Ramos (cell line): Measurements from ENCODE around the gene CARF.
"Not testable (repeated sequence)": the region's sequence is repeated elsewhere in the genome, so short reads cannot be mapped to it uniquely, and the experiment has no call there.

Experiments used
- in situ Hi-C: fragments of 300-500 bp; cut with MboI; formaldehyde crosslinking; loops from one replicate; pipeline ENCODE4 v1.14.3; 2022; ENCODE audit warnings: low sequenced_read_pairs; ENCODE audit not compliant: unreplicated experiment

The CARF gene

GRCh38 chr2:202911512-202912341 is at the start of gene CARF, which contains the start of gene WDR12:
TSS of gene CARF (plus strand) at chr2:202912275. CDS start at chr2:202941903, 29,628 bp downstream.
TSS of gene WDR12 (minus strand) at chr2:202911673. CDS start at chr2:202911476, 197 bp downstream.
- in situ Hi-C loops, result no loop called here

DNA sequence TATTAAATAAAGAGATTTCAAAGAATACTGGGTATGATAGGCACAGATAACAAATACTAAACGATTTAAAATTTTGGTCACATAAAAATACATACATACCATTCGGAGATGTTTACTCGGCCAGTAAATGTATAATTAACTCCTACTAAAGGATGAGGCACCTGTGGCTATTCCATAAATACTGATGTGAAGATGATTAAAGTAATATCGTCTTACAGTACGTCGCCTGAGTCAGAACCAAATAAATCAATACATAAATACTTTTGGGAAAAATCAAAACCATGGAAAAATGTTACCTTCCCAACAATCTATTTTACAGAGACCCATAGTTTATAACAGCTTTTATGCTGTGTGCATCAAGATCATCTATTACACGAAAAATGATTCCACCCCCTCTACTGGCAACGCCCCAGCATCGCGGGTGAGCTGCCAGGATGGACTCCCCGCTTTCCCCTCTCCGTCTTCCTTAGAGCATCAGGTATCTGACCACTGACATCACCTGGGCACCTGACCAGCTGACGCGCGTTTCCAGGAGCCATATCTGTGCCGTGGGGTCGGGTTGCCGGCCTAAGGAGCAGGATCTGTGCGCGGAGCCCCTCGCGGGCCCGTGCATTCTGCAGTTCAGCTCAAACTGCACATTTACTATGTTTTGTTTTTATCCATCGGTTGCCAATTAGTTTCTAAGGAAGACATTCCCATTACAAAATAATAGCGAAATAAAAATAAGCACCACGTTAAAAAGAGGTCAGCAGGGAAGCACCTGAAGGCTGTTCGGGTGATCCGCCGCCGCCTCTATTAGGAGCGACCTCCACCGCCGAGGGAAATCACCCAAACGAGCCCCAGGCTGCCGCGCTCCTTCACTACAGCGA is 41.4 kb upstream of the CARF start:
- in situ Hi-C loops, result loop anchor here (25.0 kb wide), 1 partner anchor 283 kb away; no protein-coding TSS in a partner anchor

- in situ Hi-C loops, result loop anchor here (25.0 kb wide), 1 partner anchor 284 kb away; no protein-coding TSS in a partner anchor
Observed at GRCh38 chr2:202871300-202872141, 40.6 kb upstream of the CARF start, which contains the start of gene ICA1L. TSS of gene ICA1L (minus strand) at chr2:202871766. CDS start at chr2:202829009, 42,757 bp downstream.

DNA sequence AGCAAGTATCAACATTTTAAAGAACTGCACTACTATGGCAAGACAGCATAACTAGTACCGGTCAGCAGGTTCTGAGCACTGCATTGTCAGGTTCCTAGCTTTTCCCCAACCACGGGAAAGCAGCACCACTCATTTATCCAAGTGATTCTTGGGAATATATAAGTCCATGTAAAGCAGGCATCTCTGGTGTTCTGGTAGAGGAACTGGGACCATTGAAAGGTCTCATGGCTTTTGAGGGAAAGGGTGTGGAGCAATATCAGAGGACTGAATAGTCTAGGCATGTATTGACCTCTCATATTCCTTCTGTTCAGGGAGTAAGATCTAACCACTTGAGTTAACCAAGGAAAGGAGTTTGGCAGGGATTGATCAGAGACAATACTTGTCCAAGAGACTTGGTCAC is 34.4 kb upstream of the CARF start:
- in situ Hi-C loops, result no loop called here

DNA sequence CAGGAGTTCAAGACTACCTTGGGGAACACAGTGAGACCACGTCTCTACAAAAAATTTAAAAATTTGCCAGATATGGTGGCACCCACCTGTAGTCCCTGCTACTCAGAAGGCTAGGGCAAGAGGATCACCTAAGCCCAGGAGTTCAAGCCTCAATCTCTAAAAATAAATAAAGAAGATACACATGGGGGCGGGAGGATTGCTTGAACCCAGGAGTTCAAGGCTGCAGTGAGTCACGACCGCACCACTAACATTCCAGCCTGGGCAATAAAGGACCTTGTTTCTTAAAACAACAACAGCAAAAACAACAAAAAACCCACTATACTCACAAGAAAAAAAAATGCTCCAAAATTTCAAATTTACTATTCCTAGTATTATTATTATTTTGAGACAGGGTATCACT is 30.5 kb upstream of the CARF start:
- in situ Hi-C loops, result no loop called here

- in situ Hi-C loops, result no loop called here
Observed at GRCh38 chr2:202883987-202884675, 27.9 kb upstream of the CARF start.

- in situ Hi-C loops, result no loop called here
Observed at GRCh38 chr2:202885190-202885589, 26.9 kb upstream of the CARF start.

DNA sequence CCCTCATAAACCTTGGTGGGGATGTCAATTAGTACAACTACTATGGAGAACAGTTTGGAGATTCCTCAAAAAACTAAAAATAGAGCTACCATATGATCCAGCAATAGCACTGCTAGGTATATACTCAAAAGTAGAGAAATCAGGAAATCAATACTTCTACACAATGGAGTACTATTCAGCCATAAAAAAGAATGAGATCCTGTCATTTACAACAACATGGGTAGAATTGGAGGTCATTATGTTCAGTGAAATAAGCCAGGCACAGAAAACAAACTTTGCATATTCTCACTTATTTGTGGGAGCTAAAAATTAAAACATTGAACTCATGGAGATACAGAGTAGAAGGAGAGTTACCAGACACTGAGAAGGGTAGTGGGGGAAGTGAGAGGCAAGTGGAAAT is 6.6 kb upstream of the CARF start:
- in situ Hi-C loops, result not testable (repeated sequence)

- in situ Hi-C loops, result no loop called here
Observed at GRCh38 chr2:202908186-202908585, 3.9 kb upstream of the CARF start.

DNA sequence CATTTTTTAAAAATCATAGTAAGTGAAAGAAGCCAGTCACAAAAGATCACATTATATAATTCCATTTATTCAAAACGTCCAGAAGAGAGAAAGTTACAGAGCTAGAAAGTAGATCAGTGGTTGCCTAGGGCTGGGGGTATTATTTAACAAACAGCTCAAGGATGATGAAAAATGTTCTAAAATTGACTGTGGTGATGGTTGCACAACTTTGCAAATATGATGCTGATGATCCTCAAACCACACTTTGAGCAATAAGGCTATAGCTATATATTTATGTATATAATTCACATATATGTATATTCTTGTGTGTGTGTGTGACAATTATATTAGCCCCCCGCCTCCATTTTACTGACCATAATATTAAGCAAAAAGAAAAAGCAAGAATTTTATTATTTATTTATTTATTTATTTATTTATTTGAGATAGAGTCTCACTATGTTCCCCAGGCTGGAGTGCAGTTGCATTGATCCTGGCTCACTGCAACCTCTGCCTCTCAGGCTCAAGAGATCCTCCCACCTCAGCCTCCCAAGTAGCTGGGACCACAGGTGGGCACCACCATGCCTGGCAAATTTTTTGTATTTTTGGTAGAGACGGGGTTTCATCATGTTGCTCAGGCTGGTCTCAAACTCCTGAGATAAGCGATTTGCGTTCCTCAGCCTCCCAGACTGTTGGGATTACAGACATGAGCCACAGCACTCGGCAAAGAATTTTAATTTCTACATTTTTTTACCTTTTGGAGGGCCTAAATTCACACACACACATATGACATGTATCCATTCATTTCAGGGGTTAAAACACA is 2.5 kb upstream of the CARF start:
- in situ Hi-C loops, result no loop called here

- in situ Hi-C loops, result not testable (repeated sequence)
Observed at GRCh38 chr2:202910250-202910649, 1.8 kb upstream of the CARF start.

DNA sequence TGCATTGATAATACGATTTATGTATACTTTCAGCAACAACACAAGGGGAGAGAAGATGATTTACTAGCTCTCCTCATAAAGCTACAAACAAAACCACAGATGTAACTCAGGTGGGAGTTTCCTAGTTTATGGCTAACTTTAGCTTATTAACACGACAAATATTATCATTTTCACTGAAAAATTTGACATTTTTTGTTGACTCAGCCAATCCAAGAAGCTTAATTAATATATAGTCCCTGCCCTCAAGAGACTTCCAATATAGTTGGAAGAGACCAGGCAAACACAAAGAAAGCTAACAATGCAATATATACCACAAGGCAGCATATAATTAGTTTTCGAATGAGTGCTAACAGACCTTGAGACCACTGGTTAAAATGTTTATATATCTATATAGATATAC is 1.4 kb upstream of the CARF start:
- in situ Hi-C loops, result no loop called here

- in situ Hi-C loops, result no loop called here
Observed at GRCh38 chr2:202911203-202911511, 918 bp upstream of the CARF start.

GRCh38 chr2:202912342-202913201 is 497 bp downstream of the CARF start:
- in situ Hi-C loops, result not testable (repeated sequence)

- in situ Hi-C loops, result no loop called here
Observed at GRCh38 chr2:202918860-202919259, 6.8 kb downstream of the CARF start.

DNA sequence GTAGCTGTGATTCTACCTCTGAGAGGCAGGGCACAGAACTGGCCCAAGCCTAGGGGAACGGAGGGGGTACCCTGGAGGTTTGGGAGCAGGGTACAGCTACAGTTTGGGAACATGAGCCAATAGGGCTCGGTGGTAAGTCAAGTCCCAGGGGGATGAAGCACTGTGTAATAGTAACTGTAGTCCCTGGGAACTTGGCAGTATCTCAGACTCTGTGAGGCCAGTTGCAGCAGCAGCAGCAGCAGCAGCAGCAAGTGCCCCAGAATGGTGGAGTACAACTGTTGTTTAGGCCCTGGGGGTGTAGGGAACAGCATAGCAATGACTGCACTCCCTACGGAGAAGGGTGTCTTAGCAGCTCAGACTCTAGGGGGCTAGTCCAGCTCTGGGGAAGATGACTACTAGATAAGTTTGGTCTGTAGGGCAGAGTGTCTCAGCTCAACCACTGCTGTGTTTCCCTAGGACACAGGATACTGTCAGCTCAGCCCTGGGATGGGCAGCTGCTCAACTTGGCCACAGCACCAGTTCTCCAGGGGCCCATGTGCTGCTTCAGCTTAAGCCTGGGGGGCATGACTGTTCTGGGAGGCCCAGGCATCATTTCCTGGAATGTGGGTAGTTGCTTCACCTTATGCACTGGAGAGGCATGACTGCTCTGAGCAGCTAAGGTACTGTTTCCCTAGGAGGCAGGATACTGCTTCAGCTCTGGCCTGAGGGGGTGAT is 20.5 kb downstream of the CARF start:
- in situ Hi-C loops, result no loop called here

DNA sequence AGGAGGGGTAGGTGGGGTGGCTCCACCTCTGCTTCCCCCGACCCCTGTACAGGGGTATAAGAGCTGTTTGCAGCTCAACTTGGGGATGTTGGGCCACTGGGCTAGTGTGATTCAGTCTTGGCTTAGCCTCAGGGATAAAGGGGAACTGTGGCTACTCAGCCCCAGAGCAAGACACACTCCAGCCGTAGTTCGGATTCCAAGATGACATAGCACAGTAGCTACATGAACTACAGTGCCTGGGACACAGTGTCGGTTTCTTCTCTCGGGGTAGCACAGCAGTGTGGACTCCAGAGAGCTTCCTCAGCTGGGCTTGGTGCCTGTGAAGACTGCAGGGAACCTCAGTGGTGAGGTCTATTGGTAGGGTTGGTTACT is 21.1 kb downstream of the CARF start:
- in situ Hi-C loops, result no loop called here
